ENCODE measurements around the gene CCDC28B.

GRCh38 chr1:32172621-32173245, 27.7 kb upstream of the CCDC28B start:
- TF ChIP-seq, protein P1, sequence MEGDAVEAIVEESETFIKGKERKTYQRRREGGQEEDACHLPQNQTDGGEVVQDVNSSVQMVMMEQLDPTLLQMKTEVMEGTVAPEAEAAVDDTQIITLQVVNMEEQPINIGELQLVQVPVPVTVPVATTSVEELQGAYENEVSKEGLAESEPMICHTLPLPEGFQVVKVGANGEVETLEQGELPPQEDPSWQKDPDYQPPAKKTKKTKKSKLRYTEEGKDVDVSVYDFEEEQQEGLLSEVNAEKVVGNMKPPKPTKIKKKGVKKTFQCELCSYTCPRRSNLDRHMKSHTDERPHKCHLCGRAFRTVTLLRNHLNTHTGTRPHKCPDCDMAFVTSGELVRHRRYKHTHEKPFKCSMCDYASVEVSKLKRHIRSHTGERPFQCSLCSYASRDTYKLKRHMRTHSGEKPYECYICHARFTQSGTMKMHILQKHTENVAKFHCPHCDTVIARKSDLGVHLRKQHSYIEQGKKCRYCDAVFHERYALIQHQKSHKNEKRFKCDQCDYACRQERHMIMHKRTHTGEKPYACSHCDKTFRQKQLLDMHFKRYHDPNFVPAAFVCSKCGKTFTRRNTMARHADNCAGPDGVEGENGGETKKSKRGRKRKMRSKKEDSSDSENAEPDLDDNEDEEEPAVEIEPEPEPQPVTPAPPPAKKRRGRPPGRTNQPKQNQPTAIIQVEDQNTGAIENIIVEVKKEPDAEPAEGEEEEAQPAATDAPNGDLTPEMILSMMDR (conservative IDR thresholded peaks at IDR 0.05; ENCODE audit: low read depth, low read length) = no peak
- no peak for TF ChIP-seq EZH2 (IDR thresholded peaks at IDR 0.05; ENCODE audit: borderline replicate concordance, low read depth, low read length, poor library complexity, severe bottlenecking)
